HCT116 (cell line): Measurements from ENCODE around the gene SUPT20HL2. TPM values are rescaled to one million over a fixed set of nuclear protein-coding genes. Genes with fewer than 3 reads are reported as not detected.

Experiments used
- ATAC-seq: fragments of 200-7000 bp; cut with Tn5 transposase; 2 replicates; pipeline ENCODE4 v1.9.1; 2020; ENCODE audit warnings: mild to moderate bottlenecking, moderate library complexity
- BruUV-seq: library from RNA; stranded (reverse); fragments of 400-500 nt; replicated peaks from 2 replicates; lab custom pipeline; 2021; lab: Mats Ljungman, UMichigan
- CTCF ChIA-PET: fragments of 300-600 bp; sonication (Branson Sonifier 250); formaldehyde crosslinking; loops from one replicate; lab custom pipeline; 2021; ENCODE audit warnings: antibody characterized with exemption; lab: Charles Lee
- POLR2A ChIA-PET: fragments of 300-600, 350-600 bp; sonication (Branson Sonifier 250); formaldehyde crosslinking; loops from one replicate; lab custom pipeline; 2021; ENCODE audit warnings: antibody characterized with exemption; lab: Charles Lee
- RAD21 ChIA-PET, 2 experiments: fragments of 300-600 bp; sonication (Branson Sonifier 250); formaldehyde crosslinking; loops; one replicate each; lab custom pipeline; 2023; ENCODE audit warnings: low total read pairs in 2 of 2; ENCODE audit not compliant: uncharacterized antibody in 2 of 2, unreplicated experiment in 2 of 2, low non-redundant PET in 1 of 2; lab: Charles Lee
- DNase-seq: peaks from one replicate; pipeline ENCODE4 v3.0.0-alpha.2; 2010; ENCODE audit warnings: low read depth, low spot score
- H2AFZ ChIP-seq: fragments of 200-600 bp; shearing (Covaris generic), sonication (generic); 2 replicates; pipeline ENCODE4 v1.6.1; 2017; ENCODE audit warnings: low read depth, mixed run types, mixed read lengths, antibody characterized with exemption, low read length; ENCODE audit not compliant: poor library complexity, severe bottlenecking
- H3K27ac ChIP-seq: 2 replicates; pipeline ENCODE4 v1.5.1; 2012; ENCODE audit warnings: low read depth, low read length
- H3K27me3 ChIP-seq: fragments of 200-600 bp; sonication (generic); 2 replicates; pipeline ENCODE4 v1.6.1; 2016; ENCODE audit warnings: mixed run types, low read length, mixed read lengths; ENCODE audit not compliant: insufficient read depth
- H3K36me3 ChIP-seq, 2 experiments: fragments of 200-500 bp in 1 of 2; fragments of 200-600 bp in 1 of 2; sonication (Bioruptor generic) in 1 of 2; sonication (generic) in 1 of 2; 2 replicates each; pipeline versions ENCODE4 v1.5.1 to v1.6.1; 2014 to 2016; ENCODE audit warnings: low read length in 2 of 2, inconsistent platforms in 1 of 2, mixed read lengths in 1 of 2, mixed run types in 1 of 2; ENCODE audit not compliant: insufficient read depth in 2 of 2, control insufficient read depth in 1 of 2
- H3K4me1 ChIP-seq, 2 experiments: fragments of 200-600 bp in 1 of 2; sonication (generic) in 1 of 2; 2 replicates each; pipeline versions ENCODE4 v1.5.1 to v1.6.1; 2012 to 2017; ENCODE audit warnings: low read length in 2 of 2, inconsistent platforms in 1 of 2, mild to moderate bottlenecking in 1 of 2, mixed read lengths in 1 of 2, mixed run types in 1 of 2, moderate library complexity in 1 of 2; ENCODE audit not compliant: insufficient read depth in 2 of 2, control insufficient read depth in 1 of 2
- H3K4me2 ChIP-seq: fragments of 200-600 bp; sonication (generic); 2 replicates; pipeline ENCODE4 v1.6.1; 2017; ENCODE audit warnings: mixed run types, low read length, mixed read lengths
- H3K4me3 ChIP-seq, 2 experiments: fragments of 200-600 bp in 1 of 2; sonication (generic) in 1 of 2; replicated peaks in 1 of 2; 2 replicates each; pipeline ENCODE4 v1.5.1; 2011 to 2016; ENCODE audit warnings: low read length in 2 of 2, control low read depth in 1 of 2, low read depth in 1 of 2, mild to moderate bottlenecking in 1 of 2, mixed read lengths in 1 of 2, mixed run types in 1 of 2
- H3K79me2 ChIP-seq: fragments of 200-600 bp; sonication (generic); 2 replicates; pipeline ENCODE4 v1.6.1; 2017; ENCODE audit warnings: mild to moderate bottlenecking, mixed run types, low read length, moderate library complexity, mixed read lengths; ENCODE audit not compliant: insufficient read depth
- H3K9ac ChIP-seq: fragments of 200-600 bp; sonication (generic); 2 replicates; pipeline ENCODE4 v1.6.1; 2016; ENCODE audit warnings: low read length, mixed read lengths
- H3K9me2 ChIP-seq: fragments of 200-600 bp; sonication (generic), shearing (Covaris generic); 2 replicates; pipeline ENCODE4 v1.6.1; 2017; ENCODE audit warnings: mixed run types, mild to moderate bottlenecking, moderate library complexity; ENCODE audit not compliant: insufficient read depth
- H3K9me3 ChIP-seq, 2 experiments: fragments of 200-500 bp in 1 of 2; fragments of 200-600 bp in 1 of 2; sonication (Bioruptor generic) in 1 of 2; sonication (generic) in 1 of 2; 2 replicates each; pipeline ENCODE4 v1.6.1; 2014 to 2017; ENCODE audit warnings: low read length in 2 of 2, mixed read lengths in 2 of 2, inconsistent platforms in 1 of 2, low read depth in 1 of 2, mild to moderate bottlenecking in 1 of 2, mixed run types in 1 of 2, moderate library complexity in 1 of 2; ENCODE audit not compliant: control insufficient read depth in 1 of 2, insufficient read depth in 1 of 2
- H4K20me1 ChIP-seq: fragments of 200-600 bp; sonication (generic), shearing (Covaris generic); 2 replicates; pipeline ENCODE4 v1.6.1; 2017; ENCODE audit warnings: mixed run types, mild to moderate bottlenecking, moderate library complexity; ENCODE audit not compliant: insufficient read depth
- CEBPB ChIP-seq: IDR thresholded peaks from 2 replicates; pipeline ENCODE4 v1.6.1; 2012; ENCODE audit warnings: low read depth
- EGR1 ChIP-seq: IDR thresholded peaks from 2 replicates; pipeline ENCODE4 v1.6.1; 2012; ENCODE audit warnings: low read depth
- ELF1 ChIP-seq: IDR thresholded peaks from 2 replicates; pipeline ENCODE4 v1.6.1; 2012; ENCODE audit warnings: low read depth, borderline replicate concordance
- EZH2phosphoT487 ChIP-seq: fragments of 200-600 bp; IDR thresholded peaks from 2 replicates; pipeline ENCODE4 v1.6.1; 2018; ENCODE audit warnings: antibody characterized with exemption, borderline replicate concordance
- RAD21 ChIP-seq: IDR thresholded peaks from 2 replicates; pipeline ENCODE4 v1.6.1; 2012; ENCODE audit warnings: low read depth, mild to moderate bottlenecking
- SIN3A ChIP-seq: IDR thresholded peaks from 2 replicates; pipeline ENCODE4 v1.6.1; 2012; ENCODE audit warnings: low read depth
- SP1 ChIP-seq: IDR thresholded peaks from 2 replicates; pipeline ENCODE4 v1.6.1; 2012; ENCODE audit warnings: low read depth
- TCF7L2 ChIP-seq: IDR thresholded peaks from 2 replicates; pipeline ENCODE4 v1.7.0; 2011; ENCODE audit warnings: borderline replicate concordance, inconsistent platforms; ENCODE audit not compliant: insufficient read depth, insufficient read length; ENCODE audit errors: extremely low read depth
- YY1 ChIP-seq: IDR thresholded peaks from 2 replicates; pipeline ENCODE4 v1.6.1; 2011; ENCODE audit warnings: low read length, low read depth, moderate library complexity, mild to moderate bottlenecking; ENCODE audit not compliant: insufficient replicate concordance; ENCODE audit errors: extremely low read depth
- intact Hi-C: fragments of 100-400 bp; cut with micrococcal nuclease; formaldehyde crosslinking; loops from 2 replicates; pipeline ENCODE4 v1.10.0; 2022
- total RNA-seq: library from RNA; stranded (reverse); gene quantifications from one replicate; pipeline ENCODE4 v1.2.1, GENCODE V29; 2021; ENCODE audit not compliant: unreplicated experiment
- TF ChIP-seq, protein P1 (sequence below): IDR thresholded peaks from 2 replicates; pipeline ENCODE4 v1.6.1; 2011; ENCODE audit warnings: mild to moderate bottlenecking, low read length, moderate library complexity; ENCODE audit not compliant: insufficient replicate concordance; ENCODE audit errors: extremely low read depth
- TF ChIP-seq, protein P2 (sequence below), 3 experiments: fragments of 200-600 bp in 1 of 3; sonication (generic) in 1 of 3; IDR thresholded peaks in 2 of 3; conservative IDR thresholded peaks in 1 of 3; 2 replicates each; pipeline ENCODE4 v1.5.1; 2012 to 2017; ENCODE audit warnings: low read depth in 2 of 3, low read length in 2 of 3, antibody characterized with exemption in 1 of 3, borderline replicate concordance in 1 of 3, control low read depth in 1 of 3, mild to moderate bottlenecking in 1 of 3, mixed read lengths in 1 of 3, mixed run types in 1 of 3, moderate library complexity in 1 of 3; ENCODE audit not compliant: insufficient read depth in 1 of 3
- TF ChIP-seq, protein P3 (sequence below): IDR thresholded peaks from 2 replicates; pipeline ENCODE4 v1.6.1; 2012

Gene SUPT20HL2
- total RNA-seq, 1 experiment from 2014 or later = not detected

DNA sequence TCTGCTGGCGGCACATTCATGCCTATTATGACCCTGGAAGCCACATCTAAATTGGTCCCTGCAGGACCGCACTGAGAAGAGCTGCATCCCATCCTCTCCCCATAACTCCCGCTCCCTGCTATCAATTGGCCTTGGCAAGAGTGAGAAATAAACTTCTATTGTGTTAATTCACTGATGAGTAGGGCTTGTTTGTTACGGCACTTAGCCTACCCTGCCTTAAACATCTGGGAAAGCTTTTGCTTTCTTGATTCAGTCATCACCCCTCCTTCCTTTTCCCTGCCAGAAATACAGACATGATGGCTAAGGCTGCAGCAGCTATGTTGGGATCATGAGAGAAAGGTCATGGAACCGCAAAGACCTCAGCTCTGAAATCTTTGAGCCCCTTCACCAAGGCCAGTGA lies 36.5 kb downstream of the SUPT20HL2 start (continued):
- TF ChIP-seq, protein P1, sequence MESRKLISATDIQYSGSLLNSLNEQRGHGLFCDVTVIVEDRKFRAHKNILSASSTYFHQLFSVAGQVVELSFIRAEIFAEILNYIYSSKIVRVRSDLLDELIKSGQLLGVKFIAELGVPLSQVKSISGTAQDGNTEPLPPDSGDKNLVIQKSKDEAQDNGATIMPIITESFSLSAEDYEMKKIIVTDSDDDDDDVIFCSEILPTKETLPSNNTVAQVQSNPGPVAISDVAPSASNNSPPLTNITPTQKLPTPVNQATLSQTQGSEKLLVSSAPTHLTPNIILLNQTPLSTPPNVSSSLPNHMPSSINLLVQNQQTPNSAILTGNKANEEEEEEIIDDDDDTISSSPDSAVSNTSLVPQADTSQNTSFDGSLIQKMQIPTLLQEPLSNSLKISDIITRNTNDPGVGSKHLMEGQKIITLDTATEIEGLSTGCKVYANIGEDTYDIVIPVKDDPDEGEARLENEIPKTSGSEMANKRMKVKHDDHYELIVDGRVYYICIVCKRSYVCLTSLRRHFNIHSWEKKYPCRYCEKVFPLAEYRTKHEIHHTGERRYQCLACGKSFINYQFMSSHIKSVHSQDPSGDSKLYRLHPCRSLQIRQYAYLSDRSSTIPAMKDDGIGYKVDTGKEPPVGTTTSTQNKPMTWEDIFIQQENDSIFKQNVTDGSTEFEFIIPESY = no peak
- TF ChIP-seq CEBPB (no peak), YY1 (no peak), EGR1 (no peak), ELF1 (no peak)
- TF ChIP-seq, protein P2, sequence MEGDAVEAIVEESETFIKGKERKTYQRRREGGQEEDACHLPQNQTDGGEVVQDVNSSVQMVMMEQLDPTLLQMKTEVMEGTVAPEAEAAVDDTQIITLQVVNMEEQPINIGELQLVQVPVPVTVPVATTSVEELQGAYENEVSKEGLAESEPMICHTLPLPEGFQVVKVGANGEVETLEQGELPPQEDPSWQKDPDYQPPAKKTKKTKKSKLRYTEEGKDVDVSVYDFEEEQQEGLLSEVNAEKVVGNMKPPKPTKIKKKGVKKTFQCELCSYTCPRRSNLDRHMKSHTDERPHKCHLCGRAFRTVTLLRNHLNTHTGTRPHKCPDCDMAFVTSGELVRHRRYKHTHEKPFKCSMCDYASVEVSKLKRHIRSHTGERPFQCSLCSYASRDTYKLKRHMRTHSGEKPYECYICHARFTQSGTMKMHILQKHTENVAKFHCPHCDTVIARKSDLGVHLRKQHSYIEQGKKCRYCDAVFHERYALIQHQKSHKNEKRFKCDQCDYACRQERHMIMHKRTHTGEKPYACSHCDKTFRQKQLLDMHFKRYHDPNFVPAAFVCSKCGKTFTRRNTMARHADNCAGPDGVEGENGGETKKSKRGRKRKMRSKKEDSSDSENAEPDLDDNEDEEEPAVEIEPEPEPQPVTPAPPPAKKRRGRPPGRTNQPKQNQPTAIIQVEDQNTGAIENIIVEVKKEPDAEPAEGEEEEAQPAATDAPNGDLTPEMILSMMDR (IDR thresholded peaks at IDR 0.05 in 2 of 3, conservative IDR thresholded peaks at IDR 0.05 in 1 of 3; ENCODE audit: borderline replicate concordance in 1 of 3, insufficient read depth in 1 of 3, low read depth in 2 of 3, low read length in 2 of 3) = no peak
- TF ChIP-seq, protein P3, sequence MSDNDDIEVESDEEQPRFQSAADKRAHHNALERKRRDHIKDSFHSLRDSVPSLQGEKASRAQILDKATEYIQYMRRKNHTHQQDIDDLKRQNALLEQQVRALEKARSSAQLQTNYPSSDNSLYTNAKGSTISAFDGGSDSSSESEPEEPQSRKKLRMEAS = no peak

DNA sequence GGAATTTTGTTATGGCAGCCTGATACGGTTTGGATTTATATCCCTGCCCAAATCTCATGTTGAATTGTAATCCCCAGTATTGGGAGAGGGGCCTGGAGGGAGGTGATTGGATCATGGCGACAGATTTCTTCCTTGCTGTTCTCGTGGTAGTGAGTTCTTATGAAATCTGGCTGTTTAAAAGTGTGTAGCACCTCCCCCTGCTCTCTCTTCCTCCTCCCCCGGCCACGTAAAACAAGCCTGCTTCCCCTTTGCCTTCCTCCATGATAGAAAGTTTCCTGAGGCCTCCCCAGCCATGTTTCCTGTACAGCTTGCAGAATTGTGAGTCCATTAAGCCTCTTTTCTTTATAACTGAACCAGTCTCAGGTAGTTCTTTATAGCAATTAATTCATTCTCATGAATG lies 37.9 kb downstream of the SUPT20HL2 start:
- H2AFZ ChIP-seq = no peak overlapping the region
- POLR2A ChIA-PET = no interaction called here

More for the DNA sequence above, 37.9 kb downstream of the SUPT20HL2 start:
- H3K79me2 ChIP-seq = no peaks in the 10 kb centered on the region
- no peak overlapping the region for H3K27ac ChIP-seq
- H3K9me3 ChIP-seq = no peaks in the 10 kb centered on the region
- H3K4me3 ChIP-seq = no peak overlapping the region
- intact Hi-C loops = no loop called here
- H3K9ac ChIP-seq = no peak overlapping the region
- H3K36me3 ChIP-seq = no peaks in the 10 kb centered on the region
- H3K4me2 ChIP-seq = no peak overlapping the region
- TF ChIP-seq EZH2phosphoT487 (no peak), RAD21 (no peak), YY1 (no peak), ELF1 (no peak), SP1 (no peak), SIN3A (no peak), TCF7L2 (no peak), CEBPB (no peak)
- no peaks in the 10 kb centered on the region for H3K9me2 ChIP-seq
- BruUV-seq = no TSS peak
- no peaks in the 10 kb centered on the region for H4K20me1 ChIP-seq
- DNase-seq = no peak
- no peaks in the 10 kb centered on the region for H3K27me3 ChIP-seq
- CTCF ChIA-PET = no interaction called here
- RAD21 ChIA-PET = no interaction called here
- H3K4me1 ChIP-seq = no peaks in the 10 kb centered on the region
- ATAC-seq = no peak
